G401 (cell line): ENCODE data around the gene CA5A. TPM values are rescaled to one million over a fixed set of nuclear protein-coding genes. Genes with fewer than 3 reads are reported as not detected.

ENCODE experiments used
- DNase-seq: peaks from one replicate; pipeline ENCODE4 v3.0.0-alpha.2; 2015; ENCODE audit warnings: low spot score
- in situ Hi-C: cut with HindIII; loops from 2 replicates; pipeline ENCODE4 v1.10.0; 2016; ENCODE audit warnings: low sequenced_read_pairs, mixed read lengths
- total RNA-seq: library from RNA; depleted of rRNA; stranded (reverse); fragments of >200 nt; shearing (Covaris generic); gene quantifications from 2 replicates; pipeline ENCODE4 v1.2.3, GENCODE V29; 2014

CA5A gene
- total RNA-seq, 1 experiment from 2014 or later = not detected

- in situ Hi-C loops = no loop called here
- no peak for DNase-seq
Measured at GRCh38 chr16:87965417-87965816, 29.1 kb upstream of the CA5A start.

GRCh38 chr16:87964049-87964659 lies 27.8 kb upstream of the CA5A start:
- in situ Hi-C loops = no loop called here
- DNase-seq = no peak

- DNase-seq = no peak
Measured at GRCh38 chr16:87963400-87963799, 27.1 kb upstream of the CA5A start.

GRCh38 chr16:87961623-87962022 lies 25.3 kb upstream of the CA5A start:
- in situ Hi-C loops = no loop called here

More at GRCh38 chr16:87963400-87963799, 27.1 kb upstream of the CA5A start:
- in situ Hi-C loops = no loop called here

GRCh38 chr16:87960852-87961251 lies 24.5 kb upstream of the CA5A start:
- in situ Hi-C loops = no loop called here
- no peak for DNase-seq

More at GRCh38 chr16:87961623-87962022, 25.3 kb upstream of the CA5A start:
- DNase-seq = no peak

GRCh38 chr16:87960296-87960695 lies 24.0 kb upstream of the CA5A start:
- DNase-seq = no peak
- in situ Hi-C loops = no loop called here

GRCh38 chr16:87959391-87959990 lies 23.2 kb upstream of the CA5A start:
- no peak for DNase-seq
- in situ Hi-C loops = no loop called here

GRCh38 chr16:87958632-87959031 lies 22.3 kb upstream of the CA5A start:
- in situ Hi-C loops = no loop called here
- no peak for DNase-seq

- in situ Hi-C loops = no loop called here
- DNase-seq = no peak
Measured at GRCh38 chr16:87957296-87958094, 21.2 kb upstream of the CA5A start.

GRCh38 chr16:87956365-87957231 lies 20.3 kb upstream of the CA5A start:
- DNase-seq = no peak
- in situ Hi-C loops = no loop called here

- DNase-seq = no peak
- in situ Hi-C loops = no loop called here
Measured at GRCh38 chr16:87956098-87956364, 19.7 kb upstream of the CA5A start.

- DNase-seq = no peak
- in situ Hi-C loops = no loop called here
Measured at GRCh38 chr16:87955302-87956097, 19.2 kb upstream of the CA5A start.

GRCh38 chr16:87954826-87955225 lies 18.5 kb upstream of the CA5A start:
- no peak for DNase-seq
- in situ Hi-C loops = no loop called here

- DNase-seq = no peak
Measured at GRCh38 chr16:87954361-87954760, 18.0 kb upstream of the CA5A start.

GRCh38 chr16:87953308-87954215 lies 17.2 kb upstream of the CA5A start:
- in situ Hi-C loops = no loop called here
- DNase-seq = no peak

More at GRCh38 chr16:87954361-87954760, 18.0 kb upstream of the CA5A start:
- in situ Hi-C loops = no loop called here

- in situ Hi-C loops = no loop called here
- DNase-seq = no peak
Measured at GRCh38 chr16:87952751-87953150, 16.4 kb upstream of the CA5A start.

- in situ Hi-C loops = no loop called here
- DNase-seq = no peak
Measured at GRCh38 chr16:87951552-87952538, 15.5 kb upstream of the CA5A start.
